Heart left ventricle (tissue), 13 donors: ENCODE data around the gene TMEM156.

Experiments used
- CTCF ChIP-seq, 12 donors: fragments of 200-600 bp; sonication (generic) in 4 of 12; IDR thresholded peaks; one replicate each; pipeline versions ENCODE4 v1.5.0 to v1.8.0; 2018 to 2022; ENCODE audit warnings: antibody characterized with exemption in 12 of 12, mild to moderate bottlenecking in 5 of 12
- POLR2A ChIP-seq, 2 donors: fragments of 450-650 bp; IDR thresholded peaks; one replicate each; pipeline ENCODE4 v1.6.1; 2017; ENCODE audit warnings: antibody characterized with exemption in 2 of 2, mild to moderate bottlenecking in 2 of 2, moderate library complexity in 2 of 2
- donor health status: ischemic (EF 13 %, LVEDD 7.1; RV severe dilation, severe dysfunction).
- donor health status: DM: no; HTN: yes; CAD: no.
- donor health status: DM: no; HTN: no; CAD: no.
- donor health status: ischemic (EF 25% LVEDD 6.9; RV normal size, moderate dysfunction).
- donor health status: ischemic (EF 25% LVEDD 5.7; RV mildly dilated, moderate dysfunction).
- donor health status: ischemic (EF 35%, LVEDD 5.7; RV mildly dilated, moderate dysfunction).
- donor health status: nonischemic (EF 11% LVEDD 7.7; RV severe dilation, severe dysfunction).
- donor health status: DM: yes; HTN: yes; CAD: no.
- donor health status: PGD.
- donor health status: ischemic (EF 29% LVEDD 5.4; RV normal size, mild dysfunction).
- donor health status: nonischemic (EF 23%, LVEDD 6.1; RV moderate dilation, normal function).

- TF ChIP-seq CTCF (IDR thresholded peaks at IDR 0.05) (no peak), POLR2A (IDR thresholded peaks at IDR 0.05) (no peak)
Measured at GRCh38 chr4:39036172-39036571, 4.0 kb upstream of the TMEM156 start.
